COLO829 (cell line): Measurements from ENCODE around the gene SIGMAR1.
A peak's percentile ranks its signal among the peaks of the same experiment; 100 is the strongest.

ENCODE experiments used
- DNase-seq: peaks from one replicate; pipeline ENCODE4 v3.0.0; 2012; ENCODE audit warnings: low spot score

The SIGMAR1 gene

DNA sequence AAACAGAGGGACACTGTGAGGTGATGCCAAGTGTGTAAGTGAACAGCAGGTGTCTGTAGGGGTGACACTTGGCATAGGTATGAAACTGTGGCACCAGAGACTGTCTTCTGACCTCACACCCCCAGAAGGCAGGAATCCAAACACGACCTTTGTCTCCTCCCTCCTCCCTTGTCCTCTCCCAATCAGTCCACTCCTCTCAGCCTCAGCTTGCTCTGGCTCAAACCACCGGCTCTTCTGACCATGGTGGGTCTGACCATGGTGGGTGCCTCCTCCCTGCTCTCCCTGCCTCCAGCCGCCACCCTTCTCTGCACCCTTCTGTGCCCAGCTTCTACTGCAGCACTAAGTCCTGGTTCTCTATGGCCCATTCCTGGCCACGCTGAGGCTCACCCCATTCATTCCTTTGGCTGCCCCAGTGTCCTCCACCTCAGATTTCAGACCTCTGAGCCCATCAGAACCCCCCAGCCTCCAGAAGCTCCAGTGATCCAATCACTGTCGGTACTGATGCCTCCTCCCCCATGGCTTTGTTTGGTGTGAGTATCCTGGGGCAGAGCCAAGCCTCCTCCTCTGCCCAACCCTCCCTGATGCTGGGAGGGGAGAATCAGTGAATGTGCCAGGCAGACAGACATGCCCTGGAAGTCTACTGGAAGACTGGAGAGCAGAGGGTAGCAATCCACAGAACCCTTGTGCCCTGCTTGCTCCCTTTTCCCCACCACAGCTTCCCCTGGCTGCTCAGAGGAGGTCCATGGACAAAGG is 7.0 kb downstream of the SIGMAR1 start:
- no peak for DNase-seq

DNA sequence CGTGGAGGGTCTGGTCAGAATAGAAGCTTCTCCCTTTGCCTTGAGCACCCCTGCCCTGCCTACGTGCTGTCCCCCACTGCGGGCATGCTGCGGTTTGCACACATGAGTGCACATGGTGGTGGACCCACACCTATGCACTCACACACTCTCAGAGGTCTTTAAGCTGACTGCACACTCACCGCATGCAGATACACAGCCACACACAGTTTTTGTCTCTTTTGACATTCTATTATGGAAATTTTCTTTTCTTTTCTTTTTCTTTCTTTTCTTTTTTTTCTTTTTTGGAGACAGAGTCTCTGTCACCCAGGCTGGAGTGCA is 8.1 kb downstream of the SIGMAR1 start:
- no peak for DNase-seq

DNA sequence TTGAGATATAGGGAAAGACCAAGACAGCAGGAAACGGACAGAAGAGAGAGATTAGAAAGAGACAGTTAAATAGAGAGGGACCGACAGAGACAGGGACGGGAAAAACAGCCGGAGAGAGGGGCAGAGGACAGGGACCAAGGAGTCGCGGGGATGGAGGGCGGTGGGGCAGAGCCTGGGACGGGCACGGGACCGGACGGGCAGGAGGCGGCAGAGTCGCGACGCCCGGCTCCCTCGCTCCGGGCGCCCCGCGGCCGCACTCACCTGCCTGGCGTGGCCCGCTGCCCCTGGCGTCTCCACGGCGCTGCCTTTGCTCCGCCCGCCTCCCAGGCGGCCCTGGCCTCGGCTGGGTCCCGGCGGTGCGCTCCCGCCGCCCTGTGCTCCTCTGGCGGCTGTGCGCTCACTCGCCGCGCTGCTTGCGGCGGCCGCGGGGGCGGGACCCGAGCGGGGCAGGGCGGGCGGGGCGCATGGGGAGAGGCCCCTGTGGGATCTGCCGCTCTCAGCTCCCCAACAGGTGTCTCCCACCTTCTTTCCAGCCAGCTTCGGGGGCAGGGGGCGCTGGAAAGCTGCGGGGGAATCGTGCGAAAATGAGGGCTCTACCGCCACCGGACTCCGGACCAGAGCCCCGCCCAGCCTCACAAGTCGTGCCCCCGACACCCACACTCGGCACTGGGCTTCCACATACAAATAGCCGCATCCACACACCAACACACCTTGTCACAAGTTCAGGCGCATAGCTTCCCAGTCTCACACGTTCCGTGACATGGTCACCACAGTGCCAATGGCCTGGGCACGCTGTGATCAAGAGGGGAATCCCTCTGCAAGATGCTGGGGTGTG is 8.7 kb downstream of the SIGMAR1 start, which contains the start of gene ARID3C:
TSS of gene ARID3C (minus strand) at position 411 of the 835 bp plus-strand sequence. CDS start 1,052 bp downstream, outside the sequence.
- DNase-seq = no peak

DNA sequence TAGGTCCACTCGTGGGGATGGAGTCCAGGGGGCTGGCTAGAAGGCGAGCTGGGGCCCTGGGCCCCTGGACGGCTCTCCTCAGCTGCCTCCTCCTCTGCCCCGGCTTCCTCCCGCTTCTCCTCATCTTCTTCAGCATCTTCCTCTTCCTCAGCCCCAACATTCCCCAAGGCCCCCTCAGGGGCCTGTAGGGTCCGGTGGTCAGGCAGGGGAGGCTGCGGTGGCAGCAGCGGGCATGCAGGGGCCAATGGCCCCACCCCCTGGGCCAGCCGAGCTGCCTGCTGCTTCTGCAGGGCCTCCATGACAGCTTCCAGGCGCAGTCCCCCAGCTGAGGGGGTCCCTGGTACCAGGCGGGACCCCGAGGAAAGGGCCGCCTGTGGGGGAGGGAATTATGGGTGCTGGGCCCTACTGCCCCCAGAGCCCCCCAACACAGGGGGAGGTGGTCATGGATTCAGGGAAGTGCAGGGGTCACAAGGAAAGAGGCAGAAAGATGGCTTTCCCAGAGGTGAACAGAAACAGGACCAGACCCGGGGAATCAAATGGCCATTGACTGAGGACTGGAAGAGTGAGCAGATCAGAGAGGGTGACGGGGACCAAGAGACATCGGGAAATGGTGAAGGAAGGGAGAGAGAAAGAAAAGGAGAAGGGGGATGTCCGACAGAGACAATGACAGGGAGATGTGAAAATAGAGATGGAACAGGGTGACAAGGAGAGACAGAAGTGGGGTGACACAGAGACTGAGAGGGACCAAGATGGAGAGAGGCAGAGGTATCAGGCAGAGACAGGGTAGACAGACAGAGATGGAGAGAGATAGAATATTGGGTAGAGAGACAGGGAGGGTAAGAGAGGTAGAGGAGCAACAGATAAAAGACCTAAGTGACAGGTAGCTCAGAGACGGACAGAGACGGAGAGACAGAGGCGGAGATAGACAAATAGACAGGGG is 9.6 kb downstream of the SIGMAR1 start:
- DNase-seq = no peak

DNA sequence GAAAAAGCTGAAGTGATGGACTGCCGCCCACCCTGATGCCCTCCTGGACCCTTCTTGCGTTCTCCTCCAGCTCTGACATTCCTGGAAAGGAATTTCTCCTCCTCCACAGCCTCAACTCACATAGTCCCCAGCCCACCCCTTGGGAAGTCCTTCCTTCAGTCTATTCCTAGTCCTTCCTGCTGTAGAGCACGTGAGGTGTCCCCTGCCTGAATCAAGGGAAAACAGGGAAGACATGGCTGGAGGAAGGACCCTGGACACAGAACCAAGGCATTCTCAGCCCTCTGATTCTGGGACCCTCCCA is 12.5 kb downstream of the SIGMAR1 start:
- no peak for DNase-seq

DNA sequence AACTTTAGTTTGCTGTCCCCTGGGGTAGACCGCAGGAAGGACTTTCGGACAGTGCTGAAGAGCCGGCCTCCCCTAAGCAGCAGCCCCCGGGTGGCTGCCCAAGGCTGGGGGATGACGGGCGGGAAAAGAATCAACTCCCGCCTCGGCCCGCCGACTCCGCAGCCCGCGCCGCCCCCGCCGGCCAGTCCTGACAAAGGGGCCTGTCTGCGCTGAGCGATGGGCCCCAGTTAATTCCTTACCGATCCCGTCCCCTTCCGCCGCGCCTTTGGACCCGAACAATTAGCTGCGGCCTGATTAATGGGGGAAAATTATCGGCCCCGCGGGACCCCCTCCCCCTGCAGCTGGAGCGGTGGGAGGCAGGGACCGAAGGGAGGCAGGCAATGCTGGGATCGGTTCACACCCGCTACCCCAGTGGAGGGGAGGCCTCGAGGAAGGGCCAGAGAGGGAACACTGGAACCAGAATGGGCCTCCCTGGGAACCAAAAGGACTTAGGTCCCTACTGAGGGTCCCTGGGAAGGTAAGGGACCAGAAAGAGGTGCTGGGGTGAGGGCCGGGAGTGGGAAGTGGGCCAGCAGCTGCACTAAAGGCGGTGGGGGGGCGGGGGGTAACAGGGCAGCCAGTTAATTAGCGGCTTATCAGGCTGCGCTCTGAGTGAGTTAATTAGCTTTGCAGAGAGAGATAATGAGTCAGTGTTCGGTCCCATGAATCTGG is 13.0 kb downstream of the SIGMAR1 start:
- DNase-seq = no peak

DNA sequence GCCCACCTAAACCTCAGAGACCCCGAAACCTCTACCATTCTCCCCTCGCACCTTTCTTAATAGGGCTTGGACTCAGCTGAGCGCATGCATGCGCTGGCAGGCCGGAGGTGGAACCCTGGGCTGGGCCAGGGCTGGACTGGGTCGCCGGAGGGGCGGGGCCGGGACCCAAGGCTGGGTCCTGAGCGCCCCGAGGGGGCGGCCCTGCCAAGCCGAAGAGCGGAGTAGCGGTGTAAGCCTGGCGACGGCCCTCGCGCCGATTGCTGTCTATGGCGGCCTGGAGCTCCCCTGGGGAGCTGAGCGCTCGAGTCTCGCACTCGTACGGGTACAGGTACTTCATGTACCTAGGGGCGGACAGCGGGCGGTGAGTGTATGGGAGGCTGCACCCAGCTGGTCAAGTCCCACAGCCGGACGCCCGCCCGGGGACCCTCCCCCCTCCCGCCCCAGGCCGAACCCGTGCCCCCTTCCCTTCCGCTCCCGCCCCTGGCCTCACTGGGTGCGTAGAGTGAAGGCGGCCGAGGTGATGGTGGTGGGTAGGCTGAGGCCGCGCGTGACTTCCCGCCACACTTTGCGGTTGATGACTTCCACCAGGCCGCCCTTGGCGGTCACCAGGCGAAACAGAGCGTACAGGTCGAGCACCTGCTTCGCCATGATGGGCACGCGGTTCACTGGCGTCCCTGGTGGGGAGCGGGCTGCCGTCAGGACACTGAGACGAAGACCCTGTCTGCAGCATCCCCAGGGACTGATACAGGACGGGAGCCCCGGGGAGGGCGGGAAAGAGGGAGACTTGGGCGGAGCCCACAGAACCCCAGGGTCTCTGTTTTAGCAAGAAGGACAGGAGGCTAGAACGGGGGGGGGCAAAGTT is 14.0 kb downstream of the SIGMAR1 start:
- DNase-seq = no peak

DNA sequence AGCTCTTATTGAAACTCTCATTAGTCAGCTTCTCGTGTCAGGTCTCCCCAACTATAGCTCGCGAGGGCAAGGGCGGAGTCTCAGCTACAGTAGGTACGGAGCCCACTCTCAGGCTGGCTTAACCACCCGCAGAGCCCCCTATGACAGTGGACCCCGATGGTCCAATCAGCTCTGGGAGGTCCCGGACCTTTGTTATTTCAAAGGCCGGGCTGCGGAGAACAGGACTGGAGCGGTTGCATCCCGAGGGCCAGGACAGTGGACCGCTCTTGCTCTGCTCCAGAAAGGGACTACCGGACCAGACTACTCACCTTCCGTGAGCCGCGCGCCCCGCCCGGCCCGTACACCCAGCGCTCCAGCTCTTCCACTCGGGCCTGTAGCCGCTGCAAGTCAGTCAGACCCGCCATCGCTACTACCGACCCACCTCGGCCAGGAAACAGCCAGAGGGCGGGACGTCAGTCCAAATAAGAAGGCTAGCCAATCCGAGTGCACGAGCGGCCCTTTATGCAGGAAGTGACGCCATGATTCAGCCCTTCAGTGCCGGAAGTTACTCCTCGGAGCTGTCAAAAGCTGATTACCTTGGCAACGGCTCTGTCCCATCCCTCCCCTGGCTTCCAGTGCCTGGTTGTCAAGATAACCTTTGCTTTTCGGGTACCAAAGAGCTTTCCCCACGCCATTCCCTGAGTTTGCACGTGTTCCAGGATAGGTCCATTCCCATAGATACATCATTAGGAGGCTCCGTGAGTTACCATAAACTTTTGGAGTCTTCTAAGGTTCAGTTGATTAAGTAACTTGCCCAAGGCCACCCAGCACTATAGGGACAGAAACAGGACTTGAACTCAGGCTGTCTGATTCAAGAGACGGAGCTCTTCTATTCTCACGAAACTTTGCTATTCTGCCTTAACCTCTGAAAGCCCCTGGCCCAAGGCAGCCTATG is 17.3 kb downstream of the SIGMAR1 start, which contains the start of gene DCTN3:
TSS of gene DCTN3 (minus strand) at position 435 of the 934 bp plus-strand sequence. CDS start at position 404, 31 bp downstream.
- peak; percentile 97 for DNase-seq

DNA sequence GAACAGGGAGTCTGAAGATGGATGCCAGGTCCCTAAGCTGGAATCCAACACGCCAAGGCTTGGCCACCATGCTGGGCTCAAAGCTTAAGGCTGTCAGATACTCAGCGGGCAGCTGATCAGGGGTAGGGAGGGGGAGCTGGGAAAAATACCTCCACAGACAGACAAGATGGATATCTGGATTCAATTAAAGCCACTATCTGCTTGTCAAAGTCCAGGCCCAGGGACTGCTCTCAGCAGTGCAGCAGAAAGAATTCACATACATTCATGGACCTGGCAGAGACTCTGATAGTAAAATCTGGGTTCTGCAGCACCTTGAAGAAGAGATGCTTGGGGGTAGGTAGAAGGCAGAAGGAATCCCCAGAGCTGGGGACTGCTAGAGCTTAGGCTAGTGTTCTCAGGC is 22.5 kb downstream of the SIGMAR1 start:
- DNase-seq = no peak

DNA sequence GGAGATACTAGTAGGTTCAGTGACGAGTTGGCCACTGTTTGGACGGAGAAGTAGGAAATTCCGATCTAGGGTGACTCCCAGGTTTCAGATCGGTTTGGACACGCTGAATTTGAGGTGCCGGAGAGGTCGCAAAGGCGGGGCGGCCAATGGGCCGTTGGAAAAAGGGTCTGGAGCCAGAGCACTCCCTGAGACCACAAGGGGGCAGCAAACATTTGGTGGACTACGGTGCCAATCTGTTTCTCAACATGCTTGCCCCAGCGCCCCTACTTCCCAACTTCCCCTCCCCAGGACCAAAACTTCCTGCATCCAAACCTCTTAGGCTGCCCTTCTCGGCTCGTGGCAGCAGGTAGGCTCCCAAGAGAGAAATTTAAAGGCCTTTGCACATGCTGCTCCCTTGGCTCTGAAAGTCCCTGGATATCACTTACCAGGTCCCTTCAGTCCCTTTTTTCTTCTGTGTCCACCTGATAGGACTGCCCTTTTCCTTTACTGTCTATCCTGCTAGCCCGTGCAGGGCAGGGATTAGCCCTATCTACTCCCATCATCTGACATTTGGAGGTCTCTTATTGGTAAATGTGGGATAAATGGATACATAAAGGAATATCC is 24.7 kb downstream of the SIGMAR1 start:
- peak; percentile 88 for DNase-seq

DNA sequence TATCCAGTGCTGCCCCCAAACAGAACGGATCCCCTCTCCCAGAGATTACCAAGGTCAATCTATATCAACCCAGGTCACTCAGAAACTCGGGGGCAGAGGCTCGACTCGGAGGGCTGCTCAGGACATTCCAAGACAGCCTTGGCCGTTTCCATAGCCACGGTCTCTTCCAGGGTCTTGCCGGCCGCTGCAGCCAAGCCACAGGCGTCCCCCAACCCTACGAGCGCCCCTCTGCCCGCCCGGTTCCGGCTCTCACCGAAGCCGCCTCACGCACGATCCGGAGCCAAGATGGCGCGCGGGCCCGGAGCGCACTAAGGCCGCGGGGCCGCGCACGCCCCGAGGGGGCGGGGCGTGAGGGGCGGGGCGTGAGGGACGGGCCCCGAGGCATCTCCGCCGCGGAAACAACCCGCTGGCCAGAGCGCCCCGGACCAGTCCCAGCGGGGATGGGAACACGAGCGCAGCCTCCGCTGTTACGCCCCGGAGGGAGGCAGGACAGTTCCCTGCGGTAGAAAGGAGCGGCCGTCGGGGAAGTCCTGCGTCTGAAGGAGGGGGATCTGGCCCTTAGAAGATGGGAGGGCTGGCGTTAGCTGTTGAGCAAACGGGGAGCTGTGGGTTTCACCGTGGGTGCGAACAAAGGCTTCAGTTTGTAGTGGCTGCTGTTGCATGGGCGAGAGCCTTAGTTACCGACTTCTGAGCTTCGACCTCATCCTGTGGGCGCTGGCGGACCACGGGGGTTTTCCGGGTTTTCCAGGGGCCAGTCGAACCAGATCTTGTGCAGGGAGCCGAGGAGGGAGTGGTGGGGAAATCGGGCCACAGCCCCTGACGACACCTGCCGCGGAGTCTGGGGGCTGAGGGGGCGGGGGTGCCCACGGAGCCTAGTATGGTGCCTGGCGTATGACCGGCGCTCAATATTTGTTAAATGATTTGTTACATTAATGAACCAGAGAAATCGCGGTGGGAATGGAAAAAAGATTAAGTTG is 25.5 kb downstream of the SIGMAR1 start, which contains the start of gene RPP25L:
TSS of gene RPP25L (minus strand) at position 287 of the 977 bp plus-strand sequence. CDS start 801 bp downstream, outside the sequence.
- peak; percentile 90 for DNase-seq

DNA sequence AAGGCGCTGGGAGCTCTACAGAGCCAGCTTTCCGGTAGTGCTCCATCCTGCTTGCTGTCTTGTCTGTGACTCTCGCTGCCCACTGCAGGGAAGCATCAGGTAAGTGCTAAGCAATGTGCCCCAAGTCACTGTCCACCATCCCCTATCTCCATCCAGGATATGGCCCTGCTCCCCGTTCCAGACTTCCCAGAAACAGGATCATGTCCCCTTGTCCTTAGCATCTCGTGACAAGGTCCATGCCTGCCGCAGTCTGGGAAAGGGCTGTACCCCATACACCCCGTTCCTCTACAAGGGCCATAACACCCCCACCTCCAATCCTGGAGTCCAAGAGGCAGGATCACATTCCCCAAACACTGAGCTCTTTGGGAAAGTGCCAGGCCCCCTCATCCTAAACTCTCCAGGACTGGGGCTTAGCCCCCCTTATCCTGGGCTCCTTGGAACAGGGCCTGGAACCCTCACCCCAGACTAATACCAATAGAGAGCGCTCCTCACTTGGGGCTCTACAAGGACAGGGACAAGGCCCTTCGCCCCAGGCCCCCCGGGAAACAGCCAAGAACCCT is 26.3 kb downstream of the SIGMAR1 start:
- no peak for DNase-seq

DNA sequence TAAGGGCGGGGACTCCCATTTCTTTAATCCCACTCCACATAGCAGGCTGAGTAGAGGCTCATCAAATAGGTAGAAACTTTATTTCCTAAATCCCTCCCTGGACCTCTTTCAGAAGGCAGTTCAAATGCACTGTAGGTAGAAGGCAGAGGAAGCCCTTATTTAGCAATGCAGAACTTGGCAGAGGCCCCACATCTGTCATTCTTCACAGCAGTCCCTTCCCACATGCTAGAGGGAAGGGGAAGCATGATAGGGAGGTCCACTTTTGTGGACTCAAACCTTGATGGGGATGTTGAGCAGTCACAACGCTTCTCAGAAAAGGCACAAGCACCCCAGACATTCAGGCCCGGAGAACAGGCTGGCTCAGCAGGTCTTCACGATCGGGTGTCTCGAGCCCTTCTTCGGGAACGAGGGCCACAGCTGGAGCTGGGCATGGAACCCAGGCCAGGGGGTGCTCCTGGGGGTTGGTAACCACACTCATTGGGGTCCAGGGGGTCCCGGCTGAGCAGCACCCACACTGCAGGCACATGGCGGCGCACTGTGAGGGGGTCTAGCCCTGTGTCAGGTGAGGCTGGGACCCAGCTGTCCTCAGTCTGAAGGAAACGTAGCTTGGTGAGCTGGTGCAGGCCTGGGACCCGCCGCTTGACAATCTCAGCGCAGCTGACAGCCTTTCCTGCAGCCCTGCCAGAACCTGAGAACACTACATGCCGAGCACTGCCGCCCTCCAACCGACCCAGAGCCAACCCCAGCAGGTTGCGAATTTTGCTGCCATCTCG is 27.0 kb downstream of the SIGMAR1 start:
- no peak for DNase-seq

DNA sequence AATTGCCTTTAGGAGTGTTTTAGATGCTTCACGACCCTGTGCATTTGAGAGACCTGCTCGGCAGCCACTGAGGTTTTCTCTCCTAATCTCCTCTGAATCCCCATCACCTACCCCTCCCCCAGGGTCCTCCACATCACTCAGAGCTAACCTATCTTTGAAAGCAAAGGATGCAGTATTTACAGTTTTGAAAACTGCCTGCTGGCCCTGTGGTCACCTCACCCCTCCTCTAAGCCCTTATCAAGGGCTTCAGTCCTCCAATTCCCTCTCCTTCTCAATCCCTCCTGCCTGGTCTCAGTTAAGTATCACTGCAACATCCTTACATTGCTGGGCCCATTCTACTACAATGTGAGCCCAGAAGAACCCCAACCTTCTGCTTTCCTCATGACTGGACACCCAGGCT is 30.3 kb downstream of the SIGMAR1 start:
- DNase-seq = no peak

DNA sequence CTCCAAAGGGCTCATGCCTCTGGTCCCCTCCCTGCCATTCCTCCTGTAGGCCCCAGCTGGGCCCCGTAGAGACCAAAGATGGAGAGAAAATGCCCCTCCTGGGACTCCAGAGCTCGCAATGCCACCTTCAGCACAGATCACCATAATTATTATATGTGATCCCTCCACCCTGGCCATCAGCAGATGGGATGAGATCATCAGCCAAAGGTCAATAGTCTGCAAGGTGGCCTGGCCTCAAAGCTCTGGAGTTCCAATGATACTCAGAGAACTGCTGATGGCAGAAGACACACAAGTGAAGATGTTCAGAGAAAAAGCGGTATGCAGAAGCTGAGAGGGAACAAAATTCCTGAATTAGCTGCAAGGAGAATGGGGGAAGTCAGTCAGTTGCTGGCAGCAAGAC is 30.7 kb downstream of the SIGMAR1 start:
- DNase-seq = no peak

DNA sequence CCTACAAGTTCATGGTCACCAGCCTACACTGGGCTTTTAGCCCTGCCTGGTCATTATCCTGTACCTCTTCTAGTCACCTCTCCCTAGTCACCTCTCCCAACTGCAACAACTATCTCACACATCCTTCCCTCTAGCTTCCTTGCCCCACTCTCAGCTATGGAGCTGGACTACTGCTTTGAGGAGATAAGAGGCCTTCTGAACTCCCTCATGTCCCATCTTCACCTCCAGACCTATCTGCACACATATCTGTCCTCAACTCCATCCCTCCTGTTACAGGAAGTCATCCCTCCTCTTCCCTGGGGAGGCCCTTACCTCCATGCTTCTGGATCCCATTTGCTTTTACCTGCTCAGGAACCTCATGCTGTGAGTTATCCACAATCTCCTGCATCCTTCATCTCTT is 31.4 kb downstream of the SIGMAR1 start:
- DNase-seq = no peak
